ENCODE measurements around the gene PERM1. TPM values are rescaled to one million over a fixed set of nuclear protein-coding genes. Genes with fewer than 3 reads are reported as not detected.

The PERM1 gene
- total RNA-seq, 4 donors from 2014 or later: 0.39 to 1.9 (median 1.4) TPM; not detected in 1

GRCh38 chr1:958823-959730, 22.8 kb downstream of the PERM1 start, which contains the start of gene NOC2L:
Gene NOC2L, minus strand, starts transcription at chr1:959256. Its CDS starts 16 bp downstream, at chr1:959240.
- peaks cover 0 to 54% of the 10 kb centered on the region in 2 donors for H3K36me3 ChIP-seq
- TF ChIP-seq EP300 (IDR thresholded peaks at IDR 0.05) (no peak), POLR2A (IDR thresholded peaks at IDR 0.05) (peak; percentile 20 to 34)
- peak within 1 kb of the TSS; percentile 78 to 94 for H3K4me3 ChIP-seq
- peak; percentile 92 for ATAC-seq
- no peaks in the 10 kb centered on the region for H3K9me3 ChIP-seq
- no peaks in the 10 kb centered on the region for H3K27me3 ChIP-seq
- H3K27ac ChIP-seq: peak within 1 kb of the TSS in 3 of 4 donors; percentile 58 to 71 (median 61)
- WGBS, 2 donors (ENCODE audit: low coverage in 1 of 2): 3% methylated on average over 10 of the region's 101 CpGs; no CpG with 5 or more reads in 1 of the 2 donors
- peaks cover 0 to 45% (median 19%) of the 10 kb centered on the region in 3 donors for H3K4me1 ChIP-seq

GRCh38 chr1:956636-957035, 25.3 kb downstream of the PERM1 start:
- H3K4me3 ChIP-seq: no peak overlapping the region
- H3K4me1 ChIP-seq: peaks cover 0 to 42% (median 19%) of the 10 kb centered on the region in 3 donors
- H3K27me3 ChIP-seq: no peaks in the 10 kb centered on the region
- TF ChIP-seq POLR2A (IDR thresholded peaks at IDR 0.05) (no peak), EP300 (IDR thresholded peaks at IDR 0.05) (no peak), POLR2AphosphoS5 (IDR thresholded peaks at IDR 0.05) (no peak)
- TF ChIP-seq, protein P1, sequence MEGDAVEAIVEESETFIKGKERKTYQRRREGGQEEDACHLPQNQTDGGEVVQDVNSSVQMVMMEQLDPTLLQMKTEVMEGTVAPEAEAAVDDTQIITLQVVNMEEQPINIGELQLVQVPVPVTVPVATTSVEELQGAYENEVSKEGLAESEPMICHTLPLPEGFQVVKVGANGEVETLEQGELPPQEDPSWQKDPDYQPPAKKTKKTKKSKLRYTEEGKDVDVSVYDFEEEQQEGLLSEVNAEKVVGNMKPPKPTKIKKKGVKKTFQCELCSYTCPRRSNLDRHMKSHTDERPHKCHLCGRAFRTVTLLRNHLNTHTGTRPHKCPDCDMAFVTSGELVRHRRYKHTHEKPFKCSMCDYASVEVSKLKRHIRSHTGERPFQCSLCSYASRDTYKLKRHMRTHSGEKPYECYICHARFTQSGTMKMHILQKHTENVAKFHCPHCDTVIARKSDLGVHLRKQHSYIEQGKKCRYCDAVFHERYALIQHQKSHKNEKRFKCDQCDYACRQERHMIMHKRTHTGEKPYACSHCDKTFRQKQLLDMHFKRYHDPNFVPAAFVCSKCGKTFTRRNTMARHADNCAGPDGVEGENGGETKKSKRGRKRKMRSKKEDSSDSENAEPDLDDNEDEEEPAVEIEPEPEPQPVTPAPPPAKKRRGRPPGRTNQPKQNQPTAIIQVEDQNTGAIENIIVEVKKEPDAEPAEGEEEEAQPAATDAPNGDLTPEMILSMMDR (IDR thresholded peaks at IDR 0.05): no peak
- no peak for ATAC-seq
- H3K36me3 ChIP-seq: peaks cover 0 to 55% of the 10 kb centered on the region in 2 donors
- WGBS, 2 donors (ENCODE audit: low coverage in 1 of 2): 81 to 92% methylated on average over 3 to 5 of the region's 11 CpGs
- H3K27ac ChIP-seq: no peak overlapping the region
- H3K9me3 ChIP-seq: no peaks in the 10 kb centered on the region

DNA sequence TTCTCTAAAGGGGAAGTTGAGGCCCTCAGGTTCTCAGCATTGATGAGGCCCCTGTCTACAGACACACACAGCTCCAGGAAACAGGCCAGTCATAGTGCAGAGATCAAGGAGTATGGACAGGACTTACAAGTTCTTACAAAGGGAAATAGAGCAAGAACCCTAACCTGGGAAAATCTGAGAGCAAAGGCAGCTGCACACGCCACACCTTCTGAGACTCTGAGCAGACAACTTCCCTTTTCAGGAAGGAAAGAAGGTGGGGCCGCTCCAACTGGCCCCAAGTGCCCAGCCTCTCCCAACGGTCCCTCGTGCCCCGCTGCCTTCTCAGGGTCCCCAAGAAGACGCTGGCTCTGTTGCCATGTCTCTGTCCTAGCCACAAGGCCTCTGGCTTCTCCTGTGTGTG, 26.4 kb downstream of the PERM1 start:
- ATAC-seq: no peak
- Histone ChIP-seq H3K27me3 (no peaks in the 10 kb centered on the region), H3K4me3 (no peak overlapping the region), H3K9me3 (no peaks in the 10 kb centered on the region), H3K4me1 (peaks cover 0 to 33% (median 19%) of the 10 kb centered on the region in 3 donors), H3K36me3 (peaks cover 0 to 66% of the 10 kb centered on the region in 2 donors), H3K27ac (no peak overlapping the region)
- TF ChIP-seq POLR2A (IDR thresholded peaks at IDR 0.05): no peak
- no peak for TF ChIP-seq POLR2AphosphoS5 (IDR thresholded peaks at IDR 0.05)
- TF ChIP-seq, protein P1 (IDR thresholded peaks at IDR 0.05): no peak
- 70% methylated on average over 4 of the region's 6 CpGs; no CpG with 5 or more reads in 1 of the 2 donors for WGBS, 2 donors (ENCODE audit: low coverage in 1 of 2)

DNA sequence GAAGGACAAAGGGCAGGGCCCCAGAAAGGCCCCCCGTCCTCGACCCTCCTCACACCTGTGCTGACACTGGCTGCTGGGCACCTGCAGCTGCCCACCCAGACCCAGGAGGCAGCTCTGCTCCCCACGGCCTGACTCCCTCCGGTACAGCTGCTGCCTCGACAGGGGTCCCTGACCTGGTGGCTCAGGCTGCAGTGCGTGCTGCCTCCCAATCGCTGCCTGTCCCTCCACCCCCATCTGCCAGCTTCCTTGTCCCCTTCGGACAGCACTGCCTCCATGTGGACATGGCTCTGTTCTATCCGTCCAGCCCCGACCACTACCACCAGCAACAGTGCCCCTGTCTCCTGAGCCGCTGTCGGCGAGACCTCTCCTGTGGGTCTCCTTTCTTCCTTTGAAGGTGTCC, 27.0 kb downstream of the PERM1 start:
- Histone ChIP-seq H3K4me1 (peaks cover 0 to 28% (median 17%) of the 10 kb centered on the region in 3 donors), H3K36me3 (peaks cover 0 to 72% of the 10 kb centered on the region in 2 donors), H3K27me3 (no peaks in the 10 kb centered on the region), H3K27ac (no peak overlapping the region), H3K4me3 (no peak overlapping the region), H3K9me3 (no peaks in the 10 kb centered on the region)
- ATAC-seq: no peak
- WGBS, 2 donors (ENCODE audit: low coverage in 1 of 2): 75 to 80% methylated on average over 1 to 12 of the region's 13 CpGs
- TF ChIP-seq EP300 (IDR thresholded peaks at IDR 0.05) (no peak), POLR2AphosphoS5 (IDR thresholded peaks at IDR 0.05) (no peak), POLR2A (IDR thresholded peaks at IDR 0.05) (no peak)
- TF ChIP-seq, protein P1 (IDR thresholded peaks at IDR 0.05): no peak

- no peaks in the 10 kb centered on the region for H3K27me3 ChIP-seq
- no peak overlapping the region for H3K4me3 ChIP-seq
- peaks cover 0 to 20% (median 13%) of the 10 kb centered on the region in 3 donors for H3K4me1 ChIP-seq
- no peak for ATAC-seq
- 40% methylated on average over 1 of the region's 32 CpGs; no CpG with 5 or more reads in 1 of the 2 donors for WGBS, 2 donors (ENCODE audit: low coverage in 1 of 2)
- H3K36me3 ChIP-seq: peaks cover 0 to 84% of the 10 kb centered on the region in 2 donors
- no peaks in the 10 kb centered on the region for H3K9me3 ChIP-seq
- no peak overlapping the region for H3K27ac ChIP-seq
- TF ChIP-seq POLR2AphosphoS5 (IDR thresholded peaks at IDR 0.05) (no peak), POLR2A (IDR thresholded peaks at IDR 0.05) (no peak), EP300 (IDR thresholded peaks at IDR 0.05) (no peak)
- TF ChIP-seq, protein P1 (IDR thresholded peaks at IDR 0.05): no peak
Measured at GRCh38 chr1:953524-954320, 28.2 kb downstream of the PERM1 start.

All from gastroesophageal sphincter (tissue), 4 donors.